Progenitor cell of endocrine pancreas (in vitro differentiated cells): Measurements from ENCODE around the gene TCF3. TPM values are rescaled to one million over a fixed set of nuclear protein-coding genes. Genes with fewer than 3 reads are reported as not detected.
A peak's percentile ranks its signal among the peaks of the same experiment; 100 is the strongest.

Experiments used
- DNase-seq: peaks from one replicate; pipeline ENCODE4 v3.0.0; 2021; ENCODE audit warnings: low spot score; ENCODE audit not compliant: unreplicated experiment
- H3K27ac Mint-ChIP-seq: 2 replicates; pipeline ENCODE4 v1.8.0; 2021; ENCODE audit warnings: mild to moderate bottlenecking, moderate library complexity, mixed read lengths
- H3K27me3 Mint-ChIP-seq: 2 replicates; pipeline ENCODE4 v1.8.0; 2021; ENCODE audit warnings: mixed read lengths
- H3K36me3 Mint-ChIP-seq: 2 replicates; pipeline ENCODE4 v1.8.0; 2022; ENCODE audit warnings: mixed read lengths; ENCODE audit not compliant: insufficient read depth
- H3K4me1 Mint-ChIP-seq: 2 replicates; pipeline ENCODE4 v1.8.0; 2021; ENCODE audit warnings: low read depth, mixed read lengths
- H3K4me3 Mint-ChIP-seq: 2 replicates; pipeline ENCODE4 v1.8.0; 2021; ENCODE audit warnings: low read depth, mild to moderate bottlenecking, moderate library complexity, mixed read lengths
- H3K9me3 Mint-ChIP-seq: 2 replicates; pipeline ENCODE4 v1.8.0; 2021; ENCODE audit warnings: low read depth, mixed read lengths
- total RNA-seq: library from RNA; stranded (reverse); gene quantifications from 2 replicates; pipeline ENCODE4 v1.2.1, GENCODE V29; 2021
- TF ChIP-seq, protein P1 (sequence below): fragments of 200-600 bp; sonication (generic); IDR thresholded peaks from one replicate; pipeline ENCODE4 v1.5.0; 2021; ENCODE audit warnings: antibody characterized with exemption, mild to moderate bottlenecking; ENCODE audit not compliant: unreplicated experiment

TCF3 gene
- total RNA-seq, 1 donor from 2014 or later: 318 TPM

- H3K4me3 Mint-ChIP-seq: no peak overlapping the region
- H3K9me3 Mint-ChIP-seq: no peaks in the 10 kb centered on the region
- TF ChIP-seq, protein P1, sequence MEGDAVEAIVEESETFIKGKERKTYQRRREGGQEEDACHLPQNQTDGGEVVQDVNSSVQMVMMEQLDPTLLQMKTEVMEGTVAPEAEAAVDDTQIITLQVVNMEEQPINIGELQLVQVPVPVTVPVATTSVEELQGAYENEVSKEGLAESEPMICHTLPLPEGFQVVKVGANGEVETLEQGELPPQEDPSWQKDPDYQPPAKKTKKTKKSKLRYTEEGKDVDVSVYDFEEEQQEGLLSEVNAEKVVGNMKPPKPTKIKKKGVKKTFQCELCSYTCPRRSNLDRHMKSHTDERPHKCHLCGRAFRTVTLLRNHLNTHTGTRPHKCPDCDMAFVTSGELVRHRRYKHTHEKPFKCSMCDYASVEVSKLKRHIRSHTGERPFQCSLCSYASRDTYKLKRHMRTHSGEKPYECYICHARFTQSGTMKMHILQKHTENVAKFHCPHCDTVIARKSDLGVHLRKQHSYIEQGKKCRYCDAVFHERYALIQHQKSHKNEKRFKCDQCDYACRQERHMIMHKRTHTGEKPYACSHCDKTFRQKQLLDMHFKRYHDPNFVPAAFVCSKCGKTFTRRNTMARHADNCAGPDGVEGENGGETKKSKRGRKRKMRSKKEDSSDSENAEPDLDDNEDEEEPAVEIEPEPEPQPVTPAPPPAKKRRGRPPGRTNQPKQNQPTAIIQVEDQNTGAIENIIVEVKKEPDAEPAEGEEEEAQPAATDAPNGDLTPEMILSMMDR: no peak
- H3K27ac Mint-ChIP-seq: no peak overlapping the region
- no peaks in the 10 kb centered on the region for H3K27me3 Mint-ChIP-seq
- no peak for DNase-seq
- peaks cover 14% of the 10 kb centered on the region for H3K4me1 Mint-ChIP-seq
- peaks cover 16% of the 10 kb centered on the region for H3K36me3 Mint-ChIP-seq
Measured at GRCh38 chr19:1561236-1561842, 91.1 kb downstream of the TCF3 start.

GRCh38 chr19:1560286-1560882 is 92.0 kb downstream of the TCF3 start:
- no peaks in the 10 kb centered on the region for H3K27me3 Mint-ChIP-seq
- peak overlapping the region; percentile 67 for H3K27ac Mint-ChIP-seq
- H3K36me3 Mint-ChIP-seq: peaks cover 16% of the 10 kb centered on the region
- no peak overlapping the region for H3K4me3 Mint-ChIP-seq
- TF ChIP-seq, protein P1: no peak
- no peak for DNase-seq
- peaks cover 10% of the 10 kb centered on the region for H3K4me1 Mint-ChIP-seq
- H3K9me3 Mint-ChIP-seq: no peaks in the 10 kb centered on the region

Other genes starting within 250 kb of the TCF3 start
- 131 and 136 TPM in 2 replicates for gene DAZAP1, start 245.0 kb downstream of the TCF3 start, total RNA-seq
- gene RPS15, start 214.2 kb downstream of the TCF3 start, total RNA-seq: 917 and 938 TPM in 2 replicates
- gene APC2, start 202.5 kb downstream of the TCF3 start, total RNA-seq: 5.2 and 5.8 TPM in 2 replicates
- 31.3 and 36.0 TPM in 2 replicates for gene C19orf25, start 173.4 kb downstream of the TCF3 start, total RNA-seq
- 32.9 and 37.7 TPM in 2 replicates for gene PCSK4, start 162.3 kb downstream of the TCF3 start, total RNA-seq
- gene REEP6, start 161.4 kb downstream of the TCF3 start, total RNA-seq: 16.0 and 16.6 TPM in 2 replicates
- 2.3 and 4.8 TPM in 2 replicates for gene ADAMTSL5, start 139.6 kb downstream of the TCF3 start, total RNA-seq
- 0.26 and 0.38 TPM in 2 replicates for gene PLK5, start 128.5 kb downstream of the TCF3 start, total RNA-seq
- 119 and 124 TPM in 2 replicates for gene MEX3D, start 84.3 kb downstream of the TCF3 start, total RNA-seq
- gene MBD3, start 59.8 kb downstream of the TCF3 start, total RNA-seq: 131 and 133 TPM in 2 replicates
- 156 and 171 TPM in 2 replicates for gene UQCR11, start 47.2 kb downstream of the TCF3 start, total RNA-seq
- 41.9 and 42.9 TPM in 2 replicates for gene ONECUT3, start 100.9 kb upstream of the TCF3 start, total RNA-seq
- gene ATP8B3, start 159.7 kb upstream of the TCF3 start, total RNA-seq: 3.7 and 4.1 TPM in 2 replicates
- gene REXO1, start 195.9 kb upstream of the TCF3 start, total RNA-seq: 42.8 and 44.6 TPM in 2 replicates
- gene KLF16, start 211.0 kb upstream of the TCF3 start, total RNA-seq: 13.2 and 13.5 TPM in 2 replicates
- 46.5 and 48.8 TPM in 2 replicates for gene ABHD17A, start 232.9 kb upstream of the TCF3 start, total RNA-seq